ENCODE measurements around the gene NUCB1. TPM values are rescaled to one million over a fixed set of nuclear protein-coding genes. Genes with fewer than 3 reads are reported as not detected.
A peak's percentile ranks its signal among the peaks of the same experiment; 100 is the strongest.

Gene NUCB1
- total and polyA plus RNA-seq, 2 donors (not counting 3 experiments of a cell fraction or from before 2014, with no cell fraction given), result 194 to 231 TPM

DNA sequence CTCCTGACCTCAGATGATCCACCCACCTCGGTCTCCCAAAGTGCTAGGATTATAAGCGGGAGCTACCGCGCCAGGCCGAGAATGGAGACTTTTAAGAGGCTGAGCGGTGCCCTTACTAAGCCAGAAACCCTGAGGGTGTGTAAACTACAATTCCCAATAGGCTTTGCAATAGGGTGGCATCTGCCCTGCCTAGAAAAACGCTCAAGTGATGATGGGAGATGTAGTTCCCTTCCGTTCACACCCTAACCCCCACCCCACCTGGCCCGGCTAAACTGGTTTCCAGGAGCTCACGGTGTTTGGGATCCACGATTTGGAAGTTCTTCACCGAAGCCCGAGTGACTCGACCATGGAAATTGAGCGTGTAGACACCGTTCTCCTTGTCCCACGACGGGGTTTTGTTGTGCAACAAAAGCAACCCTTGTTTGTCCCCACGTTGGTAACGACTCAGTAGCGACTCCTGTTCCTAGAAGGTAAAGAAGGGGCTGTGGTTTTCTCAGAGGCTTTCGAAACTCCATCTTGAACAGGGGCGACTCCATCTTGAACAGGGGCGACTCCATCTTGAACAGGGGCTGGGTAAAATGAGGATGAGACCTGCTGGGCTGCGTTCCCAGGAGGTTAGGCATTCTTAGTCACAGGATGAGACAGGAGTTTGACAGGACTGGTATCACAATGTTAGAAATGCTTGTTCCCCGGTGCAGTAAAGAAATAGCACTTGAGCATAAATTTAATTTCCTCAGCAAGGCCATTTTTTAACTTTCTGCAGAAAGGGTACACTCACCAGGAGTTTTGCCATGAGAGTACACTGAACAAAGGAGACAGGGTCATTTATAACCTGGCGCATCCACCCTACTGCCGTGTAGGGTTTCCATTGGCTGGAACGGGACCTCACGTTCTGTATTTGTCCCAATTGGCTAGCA, 18.1 kb upstream of the NUCB1 start:
- dilution Hi-C loops (cut with MboI; ENCODE audit: extremely low pct_ligation_motif_present, low sequenced_read_pairs) (no loop called here), intact Hi-C loops (cut with micrococcal nuclease) (no loop called here)
- Histone ChIP-seq H3K27ac (ENCODE audit: insufficient read depth, low read depth, low read length) (no peak overlapping the region), H3K79me2 (ENCODE audit: control insufficient read depth, insufficient read depth, low read length) (no peaks in the 10 kb centered on the region), H3K9me1 (replicated peaks; ENCODE audit: control insufficient read depth, extremely low read depth, insufficient read depth, low read length) (no peaks in the 10 kb centered on the region), H2AFZ (ENCODE audit: low read depth, low read length) (no peak overlapping the region), H3K4me3 (replicated peaks in 1 of 3; ENCODE audit: insufficient read depth in 1 of 3, low read depth in 1 of 3, low read length in 3 of 3) (no peak overlapping the region), H3K4me2 (ENCODE audit: insufficient read depth, low read length) (no peak overlapping the region), H3K9ac (replicated peaks; ENCODE audit: extremely low read depth, insufficient read depth, low read length) (no peak overlapping the region), H3K36me3 (ENCODE audit: control insufficient read depth in 2 of 2, extremely low read depth in 1 of 2, insufficient read depth in 2 of 2, low read length in 2 of 2) (peaks cover 0 to 2% of the 10 kb centered on the region in 2 experiments), H3K9me3 (replicated peaks; ENCODE audit: control insufficient read depth, insufficient read depth, low read length) (no peaks in the 10 kb centered on the region), H3K4me1 (ENCODE audit: control insufficient read depth, extremely low read depth, insufficient read depth, low read length) (peaks cover 6% of the 10 kb centered on the region), H3K27me3 (ENCODE audit: control insufficient read depth in 2 of 2, insufficient read depth in 2 of 2, low read length in 2 of 2) (no peaks in the 10 kb centered on the region), H4K20me1 (replicated peaks; ENCODE audit: control insufficient read depth, extremely low read depth, insufficient read depth, low read length) (no peaks in the 10 kb centered on the region)
- CTCF ChIA-PET, result interaction anchor here (4.4 kb wide), 1 partner anchor 89 kb away, joined by 34 read pairs; no protein-coding TSS in a partner anchor
- POLR2A ChIA-PET, result interaction anchor here (0.6 kb wide), 1 partner anchor 23 kb away, joined by 3 read pairs; no protein-coding TSS in a partner anchor
- FAIRE-seq (peak; percentile 74), DNase-seq (ENCODE audit: low read depth, low spot score) (no peak)
- BruUV-seq (replicated peaks), result no TSS peak
- TF ChIP-seq MYC (IDR thresholded peaks at IDR 0.05; ENCODE audit: low read depth, low read length) (no peak), POLR2AphosphoS5 (IDR thresholded peaks at IDR 0.05; ENCODE audit: insufficient read depth, low read depth, low read length) (no peak), FOS (IDR thresholded peaks at IDR 0.05; ENCODE audit: borderline replicate concordance, insufficient read depth, low read length) (no peak), MAX (IDR thresholded peaks at IDR 0.05; ENCODE audit: insufficient read depth, insufficient read length) (no peak)

DNA sequence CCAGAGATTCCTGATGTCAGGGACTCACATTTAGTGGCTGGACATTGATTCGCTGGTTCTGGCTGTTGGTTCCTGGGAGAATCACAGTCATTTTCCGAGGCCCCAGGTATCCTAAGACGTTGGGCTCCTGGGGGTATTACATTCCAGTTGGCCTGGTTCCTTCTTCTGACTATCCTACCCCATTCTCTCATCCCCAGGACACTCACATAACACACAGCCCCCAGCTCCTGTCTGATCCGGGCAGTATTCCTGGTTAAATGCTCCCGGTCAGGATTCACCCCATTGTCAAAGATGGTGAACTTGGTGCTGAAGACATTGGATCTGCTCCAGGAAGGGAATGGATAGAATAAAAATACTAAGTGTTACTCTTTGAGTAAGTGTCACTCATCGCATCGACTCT, 16.4 kb upstream of the NUCB1 start:
- Histone ChIP-seq H2AFZ (ENCODE audit: low read depth, low read length) (no peak overlapping the region), H3K4me3 (replicated peaks in 1 of 3; ENCODE audit: insufficient read depth in 1 of 3, low read depth in 1 of 3, low read length in 3 of 3) (no peak overlapping the region), H3K27ac (ENCODE audit: insufficient read depth, low read depth, low read length) (no peak overlapping the region), H3K4me2 (ENCODE audit: insufficient read depth, low read length) (no peak overlapping the region), H3K9me3 (replicated peaks; ENCODE audit: control insufficient read depth, insufficient read depth, low read length) (no peaks in the 10 kb centered on the region), H3K36me3 (ENCODE audit: control insufficient read depth in 2 of 2, extremely low read depth in 1 of 2, insufficient read depth in 2 of 2, low read length in 2 of 2) (no peaks in the 10 kb centered on the region), H3K9ac (replicated peaks; ENCODE audit: extremely low read depth, insufficient read depth, low read length) (no peak overlapping the region), H3K4me1 (ENCODE audit: control insufficient read depth, extremely low read depth, insufficient read depth, low read length) (peaks cover under 1% of the 10 kb centered on the region), H3K79me2 (ENCODE audit: control insufficient read depth, insufficient read depth, low read length) (no peaks in the 10 kb centered on the region), H4K20me1 (replicated peaks; ENCODE audit: control insufficient read depth, extremely low read depth, insufficient read depth, low read length) (no peaks in the 10 kb centered on the region), H3K9me1 (replicated peaks; ENCODE audit: control insufficient read depth, extremely low read depth, insufficient read depth, low read length) (no peaks in the 10 kb centered on the region), H3K27me3 (ENCODE audit: control insufficient read depth in 2 of 2, insufficient read depth in 2 of 2, low read length in 2 of 2) (no peaks in the 10 kb centered on the region)
- TF ChIP-seq CTCF (IDR thresholded peaks at IDR 0.05; ENCODE audit: extremely low read depth in 1 of 2, insufficient read depth in 1 of 2, low read depth in 1 of 2, low read length in 2 of 2), result no peak
- intact Hi-C loops (cut with micrococcal nuclease) (no loop called here), dilution Hi-C loops (cut with MboI; ENCODE audit: extremely low pct_ligation_motif_present, low sequenced_read_pairs) (no loop called here)
- DNase-seq (ENCODE audit: low read depth, low spot score), result no peak
- CTCF ChIA-PET, result no interaction called here
- no peak for FAIRE-seq
- POLR2A ChIA-PET, result no interaction called here
- no TSS peak for BruUV-seq (replicated peaks)

Data from endothelial cell of umbilical vein (primary cell).